ENCODE data around the gene CCDC6. TPM values are rescaled to one million over a fixed set of nuclear protein-coding genes. Genes with fewer than 3 reads are reported as not detected.
"Not testable (repeated sequence)": the region's sequence is repeated elsewhere in the genome, so short reads cannot be mapped to it uniquely, and the experiment has no call there.

CCDC6 gene
- total RNA-seq, 1 donor from 2014 or later, result 15.0 TPM

DNA sequence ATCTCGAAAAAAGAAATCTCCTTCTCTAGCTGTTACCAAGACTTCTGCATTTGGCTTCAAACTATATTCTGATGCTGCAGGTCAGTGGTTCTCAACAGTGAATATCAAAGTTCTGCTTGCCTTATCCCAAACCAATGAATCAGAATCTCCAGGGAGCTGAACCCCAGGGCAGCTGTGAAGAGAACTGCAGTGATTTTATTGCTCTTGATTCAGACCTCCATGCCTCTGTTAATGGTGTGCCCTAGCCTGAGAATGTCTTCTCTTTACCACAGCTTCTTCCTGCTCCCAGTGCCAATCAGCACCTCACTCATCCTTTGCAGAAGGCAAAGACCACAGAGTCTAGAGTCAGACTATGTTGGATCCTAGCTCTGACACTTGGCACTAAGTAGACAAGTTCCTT is 106.9 kb downstream of the CCDC6 start:
- ATAC-seq (ENCODE audit: poor library complexity), result no peak
- DNase-seq, result no peak
- intact Hi-C loops (cut with DNase I), result no loop called here

DNA sequence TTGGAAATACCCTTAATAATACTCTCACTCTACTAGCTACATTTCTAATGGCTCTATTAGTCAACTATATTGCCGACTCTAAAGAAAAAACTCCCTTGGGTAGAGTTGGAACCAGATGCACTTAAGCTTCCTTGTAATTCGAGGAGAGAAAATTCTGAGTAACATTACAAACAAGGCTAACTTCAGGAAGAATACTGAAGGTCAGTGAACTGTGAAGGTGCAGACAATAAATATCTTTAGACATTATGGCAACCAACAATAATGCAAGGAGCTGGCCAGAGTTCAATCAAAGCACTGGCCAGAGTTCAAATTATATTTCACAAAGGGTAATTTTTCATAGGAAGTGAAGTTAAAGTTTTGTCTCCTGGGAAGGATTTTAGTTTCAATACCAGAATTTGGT is 112.4 kb downstream of the CCDC6 start:
- intact Hi-C loops (cut with DNase I), result no loop called here
- ATAC-seq (ENCODE audit: poor library complexity) (no peak), DNase-seq (no peak)

DNA sequence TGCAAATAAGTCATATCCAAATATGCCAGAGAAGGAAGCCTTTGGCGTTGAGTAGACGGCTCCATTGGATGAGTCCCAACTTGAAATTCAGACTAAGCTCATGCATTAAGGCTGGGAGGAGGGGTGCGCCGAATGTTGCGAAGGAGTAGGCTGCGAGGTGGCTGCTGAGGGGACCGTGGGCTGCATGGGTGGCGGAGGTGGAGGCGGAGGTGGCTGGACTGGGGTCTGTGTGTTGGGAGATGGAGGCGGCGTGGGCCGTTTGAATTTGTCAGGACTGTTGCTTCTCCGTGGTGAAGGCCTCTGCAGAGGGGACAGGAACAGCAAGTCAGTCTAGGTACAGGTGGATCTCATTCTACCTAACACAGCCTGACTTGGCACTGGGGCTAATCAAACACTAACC is 113.5 kb downstream of the CCDC6 start:
- DNase-seq (no peak), ATAC-seq (ENCODE audit: poor library complexity) (no peak)
- intact Hi-C loops (cut with DNase I), result no loop called here

DNA sequence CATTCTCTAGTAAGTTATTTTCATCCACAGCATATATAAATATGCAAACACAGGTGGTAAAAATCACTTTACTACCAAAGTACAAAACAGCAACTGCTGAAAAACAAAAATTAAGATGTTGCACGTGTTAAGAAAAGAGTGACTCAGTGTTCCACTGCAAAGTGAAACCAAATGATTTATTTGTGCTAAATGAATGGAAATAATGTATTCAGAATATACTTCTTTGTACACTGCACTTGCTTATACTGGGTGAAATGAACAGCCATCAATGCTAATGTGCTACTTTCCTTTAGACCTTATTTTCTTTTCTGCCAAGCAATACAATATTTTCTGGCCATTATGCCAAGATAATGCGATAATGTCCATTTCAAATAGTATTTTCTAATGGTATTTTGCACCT is 114.8 kb downstream of the CCDC6 start:
- no peak for DNase-seq
- intact Hi-C loops (cut with DNase I), result no loop called here
- ATAC-seq (ENCODE audit: poor library complexity), result no peak

DNA sequence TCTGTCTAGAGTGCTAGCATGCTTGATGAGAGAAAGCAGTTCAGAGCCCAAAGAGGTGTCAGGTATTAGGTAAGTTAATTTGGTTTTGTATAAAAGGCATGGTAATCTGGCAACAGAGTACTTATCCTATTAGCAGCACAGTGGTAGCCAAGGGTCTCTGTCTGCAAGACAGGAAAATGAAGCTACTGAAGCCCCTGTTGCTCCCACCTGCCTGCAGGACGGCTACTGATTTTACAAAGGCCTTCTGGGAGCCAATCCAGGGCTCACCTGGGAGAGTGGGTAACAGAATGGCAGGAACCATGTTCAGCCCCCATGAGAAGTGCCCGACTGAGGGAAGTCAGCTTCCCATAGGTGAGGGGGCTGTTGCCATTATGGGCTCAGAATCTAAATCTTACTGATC is 116.3 kb downstream of the CCDC6 start:
- intact Hi-C loops (cut with DNase I); DNase-seq; ATAC-seq (ENCODE audit: poor library complexity): not testable (repeated sequence)

DNA sequence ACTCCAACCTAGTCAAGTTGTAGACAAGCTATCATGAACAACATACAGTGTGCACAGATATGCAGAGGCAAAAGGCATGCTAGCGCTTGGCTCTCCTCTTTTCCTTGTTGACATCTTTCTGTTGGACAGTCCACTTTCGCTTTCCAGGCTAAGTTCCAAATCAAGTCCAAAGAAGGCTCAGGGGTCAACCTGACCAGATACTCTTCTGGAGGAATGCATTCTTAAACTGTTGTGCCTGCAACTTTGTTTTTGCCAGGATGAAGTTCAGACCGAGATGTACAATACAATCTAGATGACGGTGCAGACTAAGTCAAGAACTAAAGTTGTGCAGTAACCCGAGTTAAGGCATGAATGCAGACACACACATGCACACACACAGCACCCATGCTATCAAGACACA is 117.4 kb downstream of the CCDC6 start:
- DNase-seq; intact Hi-C loops (cut with DNase I): not testable (repeated sequence)
- ATAC-seq (ENCODE audit: poor library complexity), result peak; percentile 88

DNA sequence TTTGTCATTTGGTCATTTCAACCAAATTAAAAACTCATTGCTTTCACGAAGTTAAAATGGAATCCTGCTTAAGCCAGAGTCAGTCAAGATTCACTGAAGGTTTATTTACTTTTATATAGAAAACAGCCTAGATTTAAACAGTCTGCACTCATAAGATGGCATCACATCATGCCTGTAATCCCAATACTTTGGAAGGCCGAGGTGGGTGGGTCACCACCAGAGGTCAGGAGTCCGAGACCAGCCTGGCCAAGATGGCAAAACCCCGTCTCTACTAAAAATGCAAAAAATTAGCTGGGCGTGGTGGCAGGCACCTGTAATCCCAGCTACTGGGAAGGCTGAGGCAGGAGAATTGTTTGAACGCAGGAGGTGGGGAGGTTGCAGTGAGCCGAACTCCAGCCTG is 119.3 kb downstream of the CCDC6 start:
- ATAC-seq (ENCODE audit: poor library complexity); intact Hi-C loops (cut with DNase I): not testable (repeated sequence)

DNA sequence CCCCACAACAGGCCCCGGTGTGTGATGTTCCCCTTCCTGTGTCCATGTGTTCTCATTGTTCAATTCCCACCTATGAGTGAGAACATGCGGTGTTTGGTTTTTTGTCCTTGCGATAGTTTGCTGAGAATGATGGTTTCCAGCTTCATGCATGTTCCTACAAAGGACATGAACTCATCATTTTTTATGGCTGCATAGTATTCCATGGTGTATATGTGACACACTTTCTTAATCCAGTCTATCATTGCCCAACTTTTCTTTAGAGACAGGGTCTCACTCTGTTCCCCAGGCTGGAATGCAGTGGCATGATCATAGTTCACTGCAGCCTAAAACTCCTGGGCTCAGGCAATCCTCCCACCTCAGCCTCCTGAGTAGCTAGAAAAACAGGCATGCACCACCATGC is 120.9 kb downstream of the CCDC6 start:
- intact Hi-C loops (cut with DNase I); DNase-seq; ATAC-seq (ENCODE audit: poor library complexity): not testable (repeated sequence)

More for the DNA sequence above, 119.3 kb downstream of the CCDC6 start:
- not testable (repeated sequence) for DNase-seq

DNA sequence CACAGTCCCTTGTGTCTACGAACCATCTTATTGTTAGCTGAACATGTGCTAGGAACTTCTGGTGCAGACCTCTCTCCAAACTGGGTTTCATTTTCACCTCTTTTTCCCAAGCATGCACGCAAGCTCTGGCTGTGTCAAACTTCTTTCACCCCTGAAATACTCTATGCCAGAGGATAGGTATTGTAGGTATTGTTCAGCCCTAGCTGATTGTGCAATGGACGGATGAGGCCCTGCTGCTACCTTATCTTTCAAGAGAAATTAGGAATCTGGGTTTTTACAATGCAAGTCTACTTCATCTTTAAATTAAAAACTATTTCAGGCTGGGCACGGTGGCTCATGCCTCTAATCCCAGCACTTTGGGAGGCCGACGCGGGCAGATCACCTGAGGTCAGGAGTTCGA is 124.8 kb downstream of the CCDC6 start:
- DNase-seq (no peak), ATAC-seq (ENCODE audit: poor library complexity) (no peak)
- intact Hi-C loops (cut with DNase I), result no loop called here

DNA sequence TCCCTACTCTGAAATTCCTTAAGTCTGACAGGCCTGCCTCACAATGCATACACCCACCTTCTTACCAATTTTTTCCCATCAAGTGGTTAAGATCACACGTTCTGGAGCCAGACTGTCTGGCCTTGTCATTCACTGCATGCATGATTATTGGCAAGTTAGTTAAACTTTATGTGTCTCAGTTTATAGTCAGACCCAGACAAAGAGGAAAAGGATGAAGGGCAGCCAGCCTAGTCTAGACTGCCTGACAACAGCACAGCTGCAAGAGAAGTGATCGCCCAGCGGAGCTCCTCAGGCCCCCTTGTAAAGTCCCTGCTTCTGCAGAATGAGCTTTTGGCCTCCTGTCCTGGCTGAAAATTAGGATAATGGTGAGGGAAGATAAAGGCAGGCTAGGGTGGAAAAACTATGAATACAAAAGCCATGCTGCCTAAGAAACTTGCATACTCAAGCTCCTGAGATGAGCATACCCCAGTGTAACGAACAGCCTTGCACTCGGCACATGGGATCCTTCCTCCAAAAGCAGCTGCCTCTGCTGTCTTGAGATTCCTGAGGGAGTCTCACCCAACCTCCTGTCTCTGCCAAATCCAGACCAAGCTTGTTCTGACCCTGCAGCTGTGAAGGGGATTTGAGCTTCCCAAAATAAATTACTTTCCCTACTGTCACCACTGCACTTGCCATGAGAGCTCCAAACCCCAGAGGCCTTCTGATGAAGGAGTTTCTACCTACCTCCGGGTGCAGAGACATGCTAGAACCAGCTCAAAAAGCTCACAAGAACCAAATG is 126.4 kb downstream of the CCDC6 start:
- no peak for DNase-seq

DNA sequence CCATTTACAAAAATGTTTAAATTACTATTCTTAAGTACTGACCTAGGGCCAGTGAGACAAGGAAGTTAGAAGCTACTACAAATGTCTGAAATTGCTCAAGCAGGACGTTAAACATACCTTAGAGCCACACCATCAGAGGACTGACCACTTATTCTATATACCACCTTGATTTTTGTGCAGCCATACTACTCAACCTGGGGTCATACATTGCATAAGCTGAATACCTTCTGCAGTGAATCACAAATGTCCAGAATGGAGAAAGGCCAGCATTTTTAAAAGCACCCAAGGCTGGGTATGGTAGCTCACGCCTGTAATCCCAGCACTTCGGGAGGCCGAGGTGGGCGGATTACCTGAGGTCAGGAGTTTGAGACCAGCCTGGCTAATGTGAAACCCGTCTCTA is 131.9 kb downstream of the CCDC6 start:
- DNase-seq, result no peak
- no peak for ATAC-seq (ENCODE audit: poor library complexity)
- intact Hi-C loops (cut with DNase I), result no loop called here

More for the DNA sequence above, 126.4 kb downstream of the CCDC6 start:
- peak; percentile 39 for ATAC-seq (ENCODE audit: poor library complexity)
- intact Hi-C loops (cut with DNase I), result no loop called here

DNA sequence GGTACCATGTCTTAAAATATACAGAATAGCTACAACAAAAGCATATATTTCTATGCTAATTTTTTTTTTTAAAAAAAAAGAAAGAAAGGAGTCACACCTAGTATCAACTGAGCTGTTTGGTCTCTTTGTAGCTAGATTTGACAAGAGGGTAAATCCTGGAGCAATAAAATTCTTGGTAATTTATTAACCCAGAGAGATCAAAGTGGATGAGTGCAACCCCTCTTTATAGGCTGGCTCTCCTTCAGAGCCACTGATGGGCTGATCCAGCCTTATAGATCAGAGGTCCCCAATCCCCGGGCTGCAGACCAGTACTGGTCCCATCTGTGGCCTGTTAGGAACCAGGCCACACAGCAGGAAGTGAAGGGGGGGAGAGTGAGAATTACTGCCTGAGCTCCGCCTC is 133.3 kb downstream of the CCDC6 start:
- DNase-seq (no peak), ATAC-seq (ENCODE audit: poor library complexity) (no peak)
- intact Hi-C loops (cut with DNase I), result no loop called here

DNA sequence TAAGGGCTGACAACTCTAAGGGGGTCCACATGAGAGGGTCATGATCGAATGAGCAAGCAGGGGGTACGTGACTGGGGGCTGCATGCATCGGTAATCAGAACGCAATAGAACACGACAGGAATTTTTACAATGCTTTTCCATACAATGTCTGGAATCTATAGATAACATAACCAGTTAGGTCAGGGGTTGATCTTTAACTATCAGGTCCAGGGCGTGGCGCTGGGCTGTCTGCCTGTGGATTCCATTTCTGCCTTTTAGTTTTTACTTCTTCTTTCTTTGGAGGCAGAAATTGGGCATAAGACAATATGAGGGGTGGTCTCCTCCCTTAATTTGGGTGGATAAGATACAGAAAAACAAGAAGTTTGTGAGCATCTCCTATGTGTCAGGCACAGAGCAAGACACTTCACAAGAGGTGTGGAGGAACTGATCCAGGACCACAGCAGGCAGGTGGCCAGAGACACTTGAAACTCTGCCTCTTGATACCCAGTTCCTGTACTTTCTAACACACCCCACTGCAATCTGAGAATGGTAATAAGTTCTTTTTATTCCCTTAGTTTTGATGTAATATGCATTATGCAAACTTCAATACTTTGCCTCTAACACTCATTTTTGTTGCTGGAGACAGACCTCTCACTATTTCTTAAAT is 135.1 kb downstream of the CCDC6 start:
- DNase-seq (no peak), ATAC-seq (ENCODE audit: poor library complexity) (no peak)
- intact Hi-C loops (cut with DNase I), result no loop called here

DNA sequence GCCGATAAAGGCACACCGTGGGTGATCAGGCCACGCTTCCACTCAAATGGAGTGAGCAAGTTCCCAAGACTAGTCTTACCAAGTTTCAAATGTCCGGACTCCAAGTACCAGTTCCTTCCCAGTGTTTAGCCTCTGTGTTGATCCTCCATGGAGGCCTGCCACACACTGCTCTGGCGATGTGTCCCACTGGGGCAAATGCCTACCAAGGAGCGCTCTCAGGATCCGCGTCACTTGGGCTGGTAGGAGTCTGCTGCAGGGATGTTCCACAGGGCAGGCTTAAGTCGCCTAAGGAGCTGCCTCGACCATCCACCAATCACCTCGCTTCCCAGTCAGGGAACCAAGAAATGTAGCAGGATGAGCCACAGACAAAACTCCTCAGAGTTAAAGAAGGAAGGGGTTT is 135.7 kb downstream of the CCDC6 start:
- ATAC-seq (ENCODE audit: poor library complexity) (no peak), DNase-seq (no peak)
- intact Hi-C loops (cut with DNase I), result no loop called here

DNA sequence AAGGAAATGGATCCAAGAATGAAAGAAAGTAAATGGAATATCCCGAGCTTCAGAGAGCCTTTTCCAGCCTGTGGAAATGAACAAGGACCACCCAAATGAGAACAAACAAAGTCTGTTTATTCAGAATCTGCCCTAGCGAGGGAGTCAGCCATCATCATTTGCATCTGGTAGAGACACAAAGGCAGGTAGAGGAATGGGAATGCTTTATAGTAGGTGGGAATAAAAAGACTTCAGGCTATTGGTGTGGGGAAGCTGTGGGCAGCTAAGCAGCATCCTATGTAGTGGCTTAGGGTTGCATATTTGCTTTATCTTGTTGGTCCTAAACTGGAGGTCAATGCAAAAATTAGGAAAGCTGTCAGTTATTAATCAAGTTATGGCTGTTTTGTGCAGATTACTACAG is 143.9 kb downstream of the CCDC6 start:
- ATAC-seq (ENCODE audit: poor library complexity) (no peak), DNase-seq (no peak)
- intact Hi-C loops (cut with DNase I), result no loop called here

DNA sequence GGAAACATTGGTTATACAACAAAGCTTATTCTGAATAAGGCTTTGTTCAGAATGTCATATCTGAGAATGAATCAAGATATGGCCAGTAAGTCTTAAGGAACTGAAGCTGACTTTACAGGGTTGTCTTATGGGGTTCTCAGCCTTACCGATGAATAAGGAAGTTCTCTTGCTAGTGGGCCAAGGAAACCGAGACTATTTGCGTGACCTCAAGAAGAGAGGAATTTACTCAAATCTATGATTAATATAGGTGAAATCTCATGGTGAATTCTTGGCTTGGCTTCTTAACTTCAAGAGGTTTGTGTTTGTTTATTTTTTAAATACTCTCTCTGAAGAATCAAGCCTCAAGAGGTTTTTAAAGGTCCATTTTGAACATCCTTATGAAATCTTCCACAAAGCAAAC is 148.4 kb downstream of the CCDC6 start:
- no peak for DNase-seq
- ATAC-seq (ENCODE audit: poor library complexity), result no peak
- intact Hi-C loops (cut with DNase I), result no loop called here

DNA sequence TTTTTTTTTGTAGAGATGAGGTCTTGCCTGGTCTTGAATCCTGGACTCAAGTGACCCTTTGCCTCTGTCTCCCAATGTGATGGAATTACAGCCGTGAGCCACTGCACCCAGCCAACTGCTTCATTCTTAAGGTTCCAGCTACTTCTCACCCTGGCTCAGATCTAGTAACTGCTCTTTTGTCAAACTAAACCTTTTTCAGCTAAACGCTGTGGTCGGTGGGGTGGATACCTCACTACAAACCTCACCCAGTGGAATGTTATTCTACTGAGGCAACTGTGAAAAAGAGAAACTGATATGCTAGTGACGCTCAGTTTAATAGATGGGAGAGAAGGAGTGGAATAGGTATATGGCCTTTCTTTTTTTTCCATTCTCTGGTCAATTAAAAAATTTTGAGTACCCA is 151.4 kb downstream of the CCDC6 start:
- DNase-seq (no peak), ATAC-seq (ENCODE audit: poor library complexity) (no peak)
- intact Hi-C loops (cut with DNase I), result no loop called here

DNA sequence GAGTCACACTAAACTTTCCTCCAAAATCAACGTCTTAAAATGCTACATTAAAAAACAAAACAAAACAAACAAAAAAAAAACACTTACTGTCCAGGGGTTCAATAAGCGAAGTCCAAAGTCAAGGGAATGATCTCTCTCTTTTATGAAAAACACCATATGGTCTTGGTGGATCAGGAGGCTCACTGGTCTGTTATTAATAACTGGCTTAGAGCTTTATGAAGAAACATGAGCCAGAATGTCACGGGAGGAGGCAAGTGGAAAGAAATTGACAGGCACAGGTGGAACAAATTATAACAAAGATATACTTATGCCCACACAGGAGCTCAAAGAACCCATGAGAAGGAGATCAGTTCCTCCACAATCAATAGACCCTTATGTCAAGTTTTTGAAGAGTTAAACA is 153.1 kb downstream of the CCDC6 start, which contains the start of gene MRLN:
Gene MRLN (minus strand): TSS at position 189 of the 400 bp plus-strand sequence.
- no peak for ATAC-seq (ENCODE audit: poor library complexity)
- intact Hi-C loops (cut with DNase I), result no loop called here
- no peak for DNase-seq

DNA sequence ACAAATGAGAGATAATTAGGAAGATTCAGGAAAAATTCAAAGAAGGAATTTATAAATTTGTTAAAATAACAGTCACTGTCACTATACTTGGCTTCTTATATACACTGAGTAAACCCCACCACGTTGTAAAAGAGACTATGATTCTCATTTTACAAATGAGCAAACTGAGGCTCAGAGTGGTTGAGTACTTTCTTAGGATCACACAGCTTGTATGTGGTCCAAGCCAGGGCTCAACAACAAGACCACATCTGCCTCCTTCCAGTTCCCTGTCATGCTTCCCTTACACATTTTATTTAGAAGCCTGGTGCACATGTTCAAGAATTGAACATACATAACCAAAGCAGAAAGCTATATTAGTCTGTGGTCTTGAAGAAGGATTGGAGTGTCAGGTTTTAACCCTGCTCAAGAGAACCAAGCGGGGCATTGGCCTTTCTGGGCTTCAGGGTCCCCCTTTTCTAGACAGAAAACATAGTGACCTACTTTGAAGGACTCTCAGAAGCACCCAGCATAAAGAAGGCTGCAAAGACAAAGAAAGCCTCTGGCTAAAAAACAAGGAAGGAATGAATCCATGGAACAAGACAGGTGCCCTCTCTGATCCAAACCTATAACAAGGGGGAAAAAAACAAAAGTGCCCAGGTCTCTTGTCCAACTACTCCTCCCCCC is 153.9 kb downstream of the CCDC6 start:
- no peak for DNase-seq
- intact Hi-C loops (cut with DNase I), result no loop called here
- ATAC-seq (ENCODE audit: poor library complexity), result no peak

Measured in Right ventricle myocardium superior (tissue), 1 donor.